K562 (cell line): ENCODE measurements around the gene AGAP1. TPM values are rescaled to one million over a fixed set of nuclear protein-coding genes. Genes with fewer than 3 reads are reported as not detected.

Experiments used
- ATAC-seq: fragments of 200-7000 bp; cut with Tn5 transposase; 3 replicates; pipeline ENCODE4 v1.9.1; 2020; ENCODE audit warnings: moderate library complexity
- BruUV-seq: library from RNA; stranded (reverse); fragments of 400-500 nt; replicated peaks from 2 replicates; lab custom pipeline; 2021; lab: Mats Ljungman, UMichigan
- CTCF ChIA-PET: fragments of 300-600 bp; formaldehyde crosslinking; extraction: SDS; loops from one replicate; lab custom pipeline; 2021; ENCODE audit warnings: low intra/inter-chr PET ratio; lab: Yijun Ruan, JAX
- POLR2A ChIA-PET: fragments of 300-600, 350-650 bp; sonication (Branson Sonifier 250); formaldehyde crosslinking; extraction: SDS; loops from one replicate; lab custom pipeline; 2021; ENCODE audit warnings: antibody characterized with exemption, inconsistent platforms; lab: Yijun Ruan, JAX
- DNase-seq, 4 experiments: peaks; one replicate each; pipeline versions ENCODE4 v3.0.0 to v3.0.0-alpha.2; 2011 to 2018; ENCODE audit warnings: low spot score in 3 of 4, mixed read lengths in 3 of 4; ENCODE audit errors: extremely low read depth in 1 of 4
- FAIRE-seq: peaks from 2 replicates; lab custom pipeline; 2011; peaks lifted over from hg19 to GRCh38; lab: Jason Lieb, UNC
- H2AFZ ChIP-seq: 2 replicates; pipeline ENCODE4 v1.6.0; 2011; ENCODE audit warnings: low read depth, low read length, control low read depth, inconsistent platforms
- H3K27ac ChIP-seq: fragments of 200-600 bp; 3 replicates; pipeline ENCODE4 v1.8.0; 2011; ENCODE audit warnings: low read depth, mild to moderate bottlenecking, control low read depth, inconsistent platforms, low read length, moderate library complexity, mixed read lengths; ENCODE audit errors: extremely low read depth
- H3K27me3 ChIP-seq, 2 experiments: fragments of 300-600 bp in 1 of 2; 2 replicates in 1 of 2; 3 replicates in 1 of 2; pipeline versions ENCODE4 v1.6.0 to v1.8.0; 2011; ENCODE audit warnings: inconsistent platforms in 2 of 2, low read length in 2 of 2, mild to moderate bottlenecking in 1 of 2, mixed read lengths in 1 of 2, moderate library complexity in 1 of 2; ENCODE audit not compliant: control insufficient read depth in 2 of 2, insufficient read depth in 2 of 2
- H3K36me3 ChIP-seq: fragments of 300-600 bp; 3 replicates; pipeline ENCODE4 v1.8.0; 2011; ENCODE audit warnings: mild to moderate bottlenecking, low read length, inconsistent platforms; ENCODE audit not compliant: control insufficient read depth, insufficient read depth
- H3K4me1 ChIP-seq, 2 experiments: fragments of 200-600 bp in 1 of 2; replicated peaks in 1 of 2; 2 replicates in 1 of 2; 3 replicates in 1 of 2; pipeline versions ENCODE4 v1.5.1 to v1.8.0; 2011; ENCODE audit warnings: inconsistent platforms in 2 of 2, low read length in 2 of 2, mild to moderate bottlenecking in 1 of 2, mixed read lengths in 1 of 2, moderate library complexity in 1 of 2; ENCODE audit not compliant: control insufficient read depth in 2 of 2, insufficient read depth in 2 of 2
- H3K4me2 ChIP-seq: 2 replicates; pipeline ENCODE4 v1.6.1; 2011; ENCODE audit warnings: low read length, control low read depth, inconsistent platforms, mixed read lengths; ENCODE audit not compliant: insufficient read depth
- H3K4me3 ChIP-seq: fragments of 200-600 bp; sonication (generic), shearing (Covaris generic); 2 replicates; pipeline ENCODE4 v1.5.1; 2016; ENCODE audit warnings: control low read depth, inconsistent platforms
- H3K79me2 ChIP-seq: fragments of 200-600 bp; 3 replicates; pipeline ENCODE4 v1.8.0; 2011; ENCODE audit warnings: low read length, inconsistent platforms; ENCODE audit not compliant: control insufficient read depth, insufficient read depth
- H3K9ac ChIP-seq, 2 experiments: 2 replicates each; pipeline versions ENCODE4 v1.6.0 to v1.6.1; 2011; ENCODE audit warnings: low read depth in 2 of 2, low read length in 2 of 2, control low read depth in 1 of 2, inconsistent platforms in 1 of 2, mild to moderate bottlenecking in 1 of 2, mixed read lengths in 1 of 2; ENCODE audit not compliant: insufficient read depth in 1 of 2
- H3K9me1 ChIP-seq: one replicate; pipeline ENCODE4 v1.6.0; 2011; ENCODE audit warnings: inconsistent platforms, mild to moderate bottlenecking, low read length, moderate library complexity; ENCODE audit not compliant: control insufficient read depth, insufficient read depth
- H3K9me3 ChIP-seq: replicated peaks from 2 replicates; pipeline ENCODE4 v1.5.1; 2011; ENCODE audit warnings: low read depth, low read length, inconsistent platforms; ENCODE audit not compliant: control insufficient read depth, insufficient read depth
- H4K20me1 ChIP-seq: replicated peaks from 2 replicates; pipeline ENCODE4 v1.6.1; 2011; ENCODE audit warnings: low read length, inconsistent platforms, mixed read lengths; ENCODE audit not compliant: control insufficient read depth, insufficient read depth
- ASH1L ChIP-seq: fragments of 450-650 bp; IDR thresholded peaks from 2 replicates; pipeline ENCODE4 v1.6.1; 2018; ENCODE audit warnings: borderline replicate concordance, mild to moderate bottlenecking, low read depth; ENCODE audit not compliant: partially characterized antibody
- KLF10 ChIP-seq: fragments of 250-450 bp; sonication (Bioruptor Pico); IDR thresholded peaks from 2 replicates; pipeline ENCODE4 v1.6.1; 2021; ENCODE audit warnings: matching md5 sums
- MTA2 ChIP-seq: fragments of 450-650 bp; IDR thresholded peaks from 2 replicates; pipeline ENCODE4 v1.6.1; 2016; ENCODE audit warnings: low read depth
- POLR2AphosphoS2 ChIP-seq: IDR thresholded peaks from 2 replicates; pipeline ENCODE4 v1.6.1; 2012; ENCODE audit warnings: low read length, improper control_type of control experiment
- RBM39 ChIP-seq: fragments of 200-400 bp; formaldehyde crosslinking; optimal IDR thresholded peaks from 2 replicates; pipeline ENCODE3; 2018; ENCODE audit warnings: low read depth, low read length
- ZNF212 ChIP-seq: fragments of 450-650 bp; formaldehyde crosslinking; IDR thresholded peaks from 2 replicates; pipeline ENCODE4 v1.4.0; 2020; ENCODE audit warnings: mild to moderate bottlenecking
- ZNF24 ChIP-seq: fragments of 450-650 bp; IDR thresholded peaks from 2 replicates; pipeline ENCODE4 v1.6.1; 2016
- ZNF436 ChIP-seq: fragments of 250-450, 450-650 bp; sonication (Bioruptor Pico); formaldehyde crosslinking; IDR thresholded peaks from 2 replicates; pipeline ENCODE4 v1.7.0; 2020; ENCODE audit warnings: mild to moderate bottlenecking
- ZNF444 ChIP-seq: fragments of 250-450 bp; sonication (Bioruptor Pico); IDR thresholded peaks from 2 replicates; pipeline ENCODE4 v1.4.0; 2020; ENCODE audit warnings: mild to moderate bottlenecking, moderate library complexity
- ZNF561 ChIP-seq: fragments of 450-650 bp; formaldehyde crosslinking; conservative IDR thresholded peaks from 2 replicates; pipeline ENCODE4 v1.4.0; 2020; ENCODE audit warnings: mild to moderate bottlenecking, moderate library complexity
- ZNF584 ChIP-seq: fragments of 200-800 bp; sonication (Bioruptor generic); IDR thresholded peaks from 2 replicates; pipeline ENCODE4 v1.6.1; 2016; ENCODE audit warnings: low read depth, mild to moderate bottlenecking, missing genetic modification characterization, missing compliant biosample characterization
- WGBS: fragments of 100-300 bp; shearing (Covaris generic); methylation state at CpG from one replicate; pipeline ENCODE4 v1.1.6; 2016; ENCODE audit warnings: low coverage, mixed read lengths; ENCODE audit not compliant: insufficient coverage; ENCODE audit errors: missing lambda C conversion rate; 5-methylcytosine and 5-hydroxymethylcytosine counted together
- in situ Hi-C: fragments of 300-500 bp; cut with MboI; formaldehyde crosslinking; loops from 4 replicates; pipeline ENCODE4 v1.15.0; 2018; ENCODE audit warnings: inconsistent platforms, mixed read lengths
- intact Hi-C: fragments of 100-400 bp; cut with micrococcal nuclease; formaldehyde crosslinking; loops from 2 replicates; pipeline ENCODE4 v1.14.2; 2022
- polyA plus RNA-seq, 8 experiments: library from polyadenylated mRNA; depleted of rRNA in 4 of 8; stranded (reverse) in 5 of 8; unstranded in 3 of 8; fragments of >200 nt; fragmentation: Nextera tagmentation in 2 of 8; fragmentation: Illumina TruSeq in 1 of 8; extraction: Ambion mirVana in 2 of 8; extraction: Trizol in 1 of 8; gene quantifications; 2 replicates each; pipeline versions ENCODE4 v1.2.1 to v1.2.3, GENCODE V29; 2011 to 2014; ENCODE audit warnings: inconsistent platforms in 1 of 8, missing spikeins in 1 of 8
- total RNA-seq, 7 experiments: library from RNA; depleted of rRNA in 6 of 7; stranded (reverse); fragments of >200 nt in 6 of 7; fragmentation: Illumina TruSeq in 2 of 7; extraction: Trizol in 2 of 7; gene quantifications; 2 replicates each; pipeline versions ENCODE4 v1.2.1 to v1.2.3, GENCODE V29; 2011 to 2021; ENCODE audit warnings: low replicate concordance in 1 of 7
- TF ChIP-seq, protein P1 (sequence below): fragments of 250-450 bp; sonication (Bioruptor Pico); IDR thresholded peaks from 2 replicates; pipeline ENCODE4 v1.8.0; 2022; ENCODE audit warnings: moderate library complexity, mild to moderate bottlenecking, inconsistent platforms
- TF ChIP-seq, protein P2 (sequence below): sonication (generic); formaldehyde crosslinking; IDR thresholded peaks from 2 replicates; pipeline ENCODE4 v1.8.0; 2023; ENCODE audit warnings: mild to moderate bottlenecking, missing genetic modification reagents

Gene AGAP1
- total and polyA plus RNA-seq, 9 of the 15 experiments (the other 6 are each of a cell fraction or from before 2014, with no cell fraction given), result 1.3 to 24.0 (median 10.6) TPM

GRCh38 chr2:235956281-235956970, 462.6 kb downstream of the AGAP1 start:
- BruUV-seq, result no TSS peak
- CTCF ChIA-PET, result no interaction called here
- POLR2A ChIA-PET, result interaction anchor here (0.6 kb wide), 1 partner anchor 638 kb away, joined by 3 read pairs; no protein-coding TSS in a partner anchor
- Histone ChIP-seq H3K27ac (no peak overlapping the region), H3K4me2 (no peak overlapping the region), H3K36me3 (no peaks in the 10 kb centered on the region), H3K4me1 (no peaks in the 10 kb centered on the region)
- DNase-seq, result no peak
- in situ Hi-C loops, result no loop called here
- TF ChIP-seq, protein P1, sequence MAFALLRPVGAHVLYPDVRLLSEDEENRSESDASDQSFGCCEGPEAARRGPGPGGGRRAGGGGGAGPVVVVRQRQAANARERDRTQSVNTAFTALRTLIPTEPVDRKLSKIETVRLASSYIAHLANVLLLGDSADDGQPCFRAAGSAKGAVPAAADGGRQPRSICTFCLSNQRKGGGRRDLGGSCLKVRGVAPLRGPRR (CRISPR knock-in tag), result no peak
- TF ChIP-seq POLR2AphosphoS2 (no peak), ZNF444 (CRISPR knock-in tag) (no peak), ZNF212 (CRISPR knock-in tag) (no peak), ZNF24 (no peak)
- TF ChIP-seq, all 486 proteins: peak for 0
- Histone ChIP-seq H3K79me2 (no peaks in the 10 kb centered on the region), H3K9ac (no peak overlapping the region), H2AFZ (no peak overlapping the region), H3K4me3 (no peak overlapping the region), H3K9me3 (no peaks in the 10 kb centered on the region), H3K9me1 (no peaks in the 10 kb centered on the region), H4K20me1 (no peaks in the 10 kb centered on the region), H3K27me3 (no peaks in the 10 kb centered on the region)
- ATAC-seq (no peak), FAIRE-seq (no peak)
- 73% methylated on average over 7 of the region's 8 CpGs for WGBS
- intact Hi-C loops, result no loop called here

DNA sequence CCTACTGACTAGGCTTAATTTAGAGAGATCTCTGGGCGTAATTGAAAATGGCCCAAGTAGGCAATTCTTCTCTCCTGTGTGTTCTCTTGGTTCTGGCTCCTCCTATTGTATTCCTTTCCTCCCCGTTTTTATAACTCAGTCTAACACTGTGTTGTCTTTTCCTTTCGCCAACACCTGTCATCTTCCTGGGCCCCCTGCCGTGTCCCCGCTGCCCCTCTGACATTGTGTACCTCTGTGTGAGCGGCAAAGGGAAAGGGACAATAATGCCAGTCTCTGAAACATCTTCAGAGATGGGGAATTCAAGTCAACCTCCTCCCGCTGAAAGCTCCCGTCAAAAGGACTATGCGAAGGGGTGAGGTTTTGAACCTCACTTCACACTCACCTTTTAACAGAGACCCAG, 463.4 kb downstream of the AGAP1 start:
- Histone ChIP-seq H3K79me2 (no peaks in the 10 kb centered on the region), H3K4me2 (no peak overlapping the region), H3K9me1 (no peaks in the 10 kb centered on the region), H3K27ac (no peak overlapping the region), H3K36me3 (no peaks in the 10 kb centered on the region), H2AFZ (no peak overlapping the region), H3K9ac (no peak overlapping the region), H3K27me3 (no peaks in the 10 kb centered on the region), H3K4me1 (no peaks in the 10 kb centered on the region), H3K4me3 (no peak overlapping the region), H3K9me3 (no peaks in the 10 kb centered on the region), H4K20me1 (no peaks in the 10 kb centered on the region)
- ChIA-PET CTCF (no interaction called here), POLR2A (interaction anchor here (0.6 kb wide), 1 partner anchor 639 kb away, joined by 3 read pairs; no protein-coding TSS in a partner anchor)
- in situ Hi-C loops, result no loop called here
- DNase-seq (no peak), ATAC-seq (no peak), FAIRE-seq (no peak)
- intact Hi-C loops, result no loop called here
- no TSS peak for BruUV-seq
- WGBS, result 81% methylated on average over 8 of the region's 9 CpGs
- TF ChIP-seq, protein P2, sequence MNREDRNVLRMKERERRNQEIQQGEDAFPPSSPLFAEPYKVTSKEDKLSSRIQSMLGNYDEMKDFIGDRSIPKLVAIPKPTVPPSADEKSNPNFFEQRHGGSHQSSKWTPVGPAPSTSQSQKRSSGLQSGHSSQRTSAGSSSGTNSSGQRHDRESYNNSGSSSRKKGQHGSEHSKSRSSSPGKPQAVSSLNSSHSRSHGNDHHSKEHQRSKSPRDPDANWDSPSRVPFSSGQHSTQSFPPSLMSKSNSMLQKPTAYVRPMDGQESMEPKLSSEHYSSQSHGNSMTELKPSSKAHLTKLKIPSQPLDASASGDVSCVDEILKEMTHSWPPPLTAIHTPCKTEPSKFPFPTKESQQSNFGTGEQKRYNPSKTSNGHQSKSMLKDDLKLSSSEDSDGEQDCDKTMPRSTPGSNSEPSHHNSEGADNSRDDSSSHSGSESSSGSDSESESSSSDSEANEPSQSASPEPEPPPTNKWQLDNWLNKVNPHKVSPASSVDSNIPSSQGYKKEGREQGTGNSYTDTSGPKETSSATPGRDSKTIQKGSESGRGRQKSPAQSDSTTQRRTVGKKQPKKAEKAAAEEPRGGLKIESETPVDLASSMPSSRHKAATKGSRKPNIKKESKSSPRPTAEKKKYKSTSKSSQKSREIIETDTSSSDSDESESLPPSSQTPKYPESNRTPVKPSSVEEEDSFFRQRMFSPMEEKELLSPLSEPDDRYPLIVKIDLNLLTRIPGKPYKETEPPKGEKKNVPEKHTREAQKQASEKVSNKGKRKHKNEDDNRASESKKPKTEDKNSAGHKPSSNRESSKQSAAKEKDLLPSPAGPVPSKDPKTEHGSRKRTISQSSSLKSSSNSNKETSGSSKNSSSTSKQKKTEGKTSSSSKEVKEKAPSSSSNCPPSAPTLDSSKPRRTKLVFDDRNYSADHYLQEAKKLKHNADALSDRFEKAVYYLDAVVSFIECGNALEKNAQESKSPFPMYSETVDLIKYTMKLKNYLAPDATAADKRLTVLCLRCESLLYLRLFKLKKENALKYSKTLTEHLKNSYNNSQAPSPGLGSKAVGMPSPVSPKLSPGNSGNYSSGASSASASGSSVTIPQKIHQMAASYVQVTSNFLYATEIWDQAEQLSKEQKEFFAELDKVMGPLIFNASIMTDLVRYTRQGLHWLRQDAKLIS (CRISPR knock-in tag), result no peak
- TF ChIP-seq MTA2 (no peak), ASH1L (no peak), ZNF561 (no peak), ZNF584 (CRISPR knock-in tag) (no peak), ZNF436 (CRISPR knock-in tag) (no peak), KLF10 (no peak), RBM39 (no peak)
